AG09309 (cell line): ENCODE results near the gene SHISAL1.

Source experiments
- DNase-seq: peaks from one replicate; pipeline ENCODE4 v3.0.0-alpha.2; 2010; ENCODE audit warnings: low read depth
- H3K4me3 ChIP-seq: 2 replicates; pipeline ENCODE4 v1.5.1; 2011; ENCODE audit warnings: mild to moderate bottlenecking, low read depth, low read length, moderate library complexity; ENCODE audit not compliant: control insufficient read depth
- TF ChIP-seq, protein P1 (sequence below): IDR thresholded peaks from 2 replicates; pipeline ENCODE4 v1.5.1; 2011; ENCODE audit warnings: mild to moderate bottlenecking, low read depth, low read length, inconsistent platforms; ENCODE audit not compliant: insufficient read depth, control insufficient read depth; ENCODE audit errors: missing control alignments

Gene SHISAL1

DNA sequence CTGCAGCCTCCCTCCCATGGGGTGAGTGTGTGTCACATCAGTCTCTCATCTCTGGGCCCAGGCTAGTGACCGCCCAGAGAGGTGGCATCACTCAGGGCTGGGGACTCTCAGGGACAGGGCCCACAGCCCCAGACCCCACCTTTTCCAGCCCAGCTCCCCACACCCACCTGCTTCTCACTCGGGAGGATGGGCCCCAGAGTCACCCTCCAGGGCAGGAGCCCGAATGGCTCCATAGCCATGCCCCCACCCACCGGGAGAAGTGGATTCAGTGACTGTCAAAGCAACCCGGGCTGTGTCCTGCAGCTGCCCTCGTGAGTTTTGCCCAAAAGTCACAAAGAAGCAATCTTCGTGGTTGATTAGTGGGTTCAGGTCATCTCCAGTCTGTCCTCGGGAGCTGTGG lies 106.1 kb downstream of the SHISAL1 start:
- no peak overlapping the region for H3K4me3 ChIP-seq
- DNase-seq, result no peak
- TF ChIP-seq, protein P1, sequence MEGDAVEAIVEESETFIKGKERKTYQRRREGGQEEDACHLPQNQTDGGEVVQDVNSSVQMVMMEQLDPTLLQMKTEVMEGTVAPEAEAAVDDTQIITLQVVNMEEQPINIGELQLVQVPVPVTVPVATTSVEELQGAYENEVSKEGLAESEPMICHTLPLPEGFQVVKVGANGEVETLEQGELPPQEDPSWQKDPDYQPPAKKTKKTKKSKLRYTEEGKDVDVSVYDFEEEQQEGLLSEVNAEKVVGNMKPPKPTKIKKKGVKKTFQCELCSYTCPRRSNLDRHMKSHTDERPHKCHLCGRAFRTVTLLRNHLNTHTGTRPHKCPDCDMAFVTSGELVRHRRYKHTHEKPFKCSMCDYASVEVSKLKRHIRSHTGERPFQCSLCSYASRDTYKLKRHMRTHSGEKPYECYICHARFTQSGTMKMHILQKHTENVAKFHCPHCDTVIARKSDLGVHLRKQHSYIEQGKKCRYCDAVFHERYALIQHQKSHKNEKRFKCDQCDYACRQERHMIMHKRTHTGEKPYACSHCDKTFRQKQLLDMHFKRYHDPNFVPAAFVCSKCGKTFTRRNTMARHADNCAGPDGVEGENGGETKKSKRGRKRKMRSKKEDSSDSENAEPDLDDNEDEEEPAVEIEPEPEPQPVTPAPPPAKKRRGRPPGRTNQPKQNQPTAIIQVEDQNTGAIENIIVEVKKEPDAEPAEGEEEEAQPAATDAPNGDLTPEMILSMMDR, result no peak

GRCh38 chr22:44206330-44206645 lies 106.5 kb downstream of the SHISAL1 start:
- TF ChIP-seq, protein P1, result no peak
- DNase-seq, result no peak
- H3K4me3 ChIP-seq, result no peak overlapping the region

DNA sequence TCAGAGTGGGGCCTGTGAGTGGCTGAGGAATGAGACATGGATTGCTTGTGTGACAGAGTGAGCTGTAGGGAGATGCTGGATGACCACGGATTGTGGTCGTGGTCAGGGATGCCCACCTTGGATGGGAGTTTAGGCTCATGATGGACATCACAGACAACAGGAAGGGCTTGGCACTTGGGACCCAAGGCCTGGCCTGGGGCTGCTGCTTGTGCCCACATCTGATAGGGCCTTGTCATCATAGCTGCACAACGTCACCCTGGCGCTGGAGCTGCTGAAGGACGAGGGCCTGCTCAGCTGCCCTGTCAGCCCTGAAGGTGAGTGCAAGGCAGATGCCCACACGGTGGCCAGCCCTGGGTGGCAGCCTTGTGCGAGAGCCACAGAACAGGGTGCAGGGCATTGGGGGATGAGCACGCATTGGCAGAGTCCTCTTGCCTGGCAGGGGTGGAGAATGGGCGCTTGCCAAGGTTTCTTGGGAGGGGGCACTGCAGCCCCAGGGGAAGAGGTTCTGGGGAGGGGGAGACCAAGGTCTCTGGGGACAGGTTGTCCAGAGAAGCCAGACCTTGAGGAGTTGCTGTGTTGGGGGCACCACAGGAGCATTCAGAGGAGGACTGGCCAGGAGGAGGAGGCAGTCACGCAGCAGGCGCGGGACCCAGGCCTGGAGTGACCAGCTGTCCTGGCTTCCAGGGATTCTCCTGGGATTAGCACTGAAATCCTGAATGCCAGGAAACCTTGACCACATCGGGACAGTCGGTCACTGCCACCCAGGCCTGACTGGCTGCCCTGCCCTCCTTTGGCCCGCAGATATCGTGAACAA lies 107.0 kb downstream of the SHISAL1 start:
- no peak overlapping the region for H3K4me3 ChIP-seq
- DNase-seq, result no peak
- TF ChIP-seq, protein P1, result no peak

GRCh38 chr22:44204739-44205515 lies 107.8 kb downstream of the SHISAL1 start:
- DNase-seq, result no peak
- TF ChIP-seq, protein P1, result no peak
- no peak overlapping the region for H3K4me3 ChIP-seq

GRCh38 chr22:44203203-44203602 lies 109.5 kb downstream of the SHISAL1 start:
- H3K4me3 ChIP-seq, result no peak overlapping the region
- TF ChIP-seq, protein P1, result no peak
- no peak for DNase-seq

- H3K4me3 ChIP-seq, result no peak overlapping the region
- DNase-seq, result peak; percentile 67
- TF ChIP-seq, protein P1, result no peak
Measured at GRCh38 chr22:44202261-44202789, 110.4 kb downstream of the SHISAL1 start.
